Measurements from ENCODE around the gene AGTPBP1. TPM values are rescaled to one million over a fixed set of nuclear protein-coding genes. Genes with fewer than 3 reads are reported as not detected.
"Not testable (repeated sequence)": the region's sequence is repeated elsewhere in the genome, so short reads cannot be mapped to it uniquely, and the experiment has no call there.

The AGTPBP1 gene
- total RNA-seq, 1 donor from 2014 or later: 122 TPM

GRCh38 chr9:85756216-85756615, 14.5 kb upstream of the AGTPBP1 start:
- not testable (repeated sequence) for H3K4me1 ChIP-seq; H3K79me2 ChIP-seq (ENCODE audit: low read depth); H3K4me1 Mint-ChIP-seq; DNase-seq (ENCODE audit: low spot score); H3K36me3 ChIP-seq; H4K20me1 ChIP-seq (ENCODE audit: low read depth); H3F3A ChIP-seq (ENCODE audit: low read depth); H3K9ac ChIP-seq; H3K9me3 Mint-ChIP-seq; H3K36me3 Mint-ChIP-seq; H3K4me3 ChIP-seq; H3K9me3 ChIP-seq (ENCODE audit: low read depth); H3K27me3 Mint-ChIP-seq (ENCODE audit: insufficient read depth, low read depth); H2AFZ ChIP-seq (replicated peaks); H3K4me2 ChIP-seq; H3K27me3 ChIP-seq; H3K4me3 Mint-ChIP-seq; H3K27ac ChIP-seq; H3K27ac Mint-ChIP-seq

- Histone ChIP-seq H3K79me2 (ENCODE audit: low read depth) (no peaks in the 10 kb centered on the region), H3K4me1 (peaks cover 20% of the 10 kb centered on the region), H3K9me3 (ENCODE audit: low read depth) (no peaks in the 10 kb centered on the region), H3K4me2 (no peak overlapping the region), H3K36me3 (no peaks in the 10 kb centered on the region), H3K4me3 (no peak overlapping the region), H3K9ac (no peak overlapping the region), H3K27ac (no peak overlapping the region), H3F3A (ENCODE audit: low read depth) (peaks cover 20% of the 10 kb centered on the region), H3K27me3 (no peaks in the 10 kb centered on the region), H4K20me1 (ENCODE audit: low read depth) (no peaks in the 10 kb centered on the region), H2AFZ (replicated peaks) (no peak overlapping the region)
- TF ChIP-seq EZH2 (IDR thresholded peaks at IDR 0.05): no peak
- no peak for TF ChIP-seq CTCF (IDR thresholded peaks at IDR 0.05)
- TF ChIP-seq EZH2phosphoT487 (IDR thresholded peaks at IDR 0.05): no peak
- Mint-ChIP-seq H3K36me3 (no peaks in the 10 kb centered on the region), H3K4me1 (peaks cover 20% of the 10 kb centered on the region), H3K27me3 (ENCODE audit: insufficient read depth, low read depth) (no peaks in the 10 kb centered on the region), H3K27ac (no peak overlapping the region), H3K9me3 (no peaks in the 10 kb centered on the region), H3K4me3 (no peak overlapping the region)
- no peak for DNase-seq (ENCODE audit: low spot score)
Observed at GRCh38 chr9:85746309-85746708, 4.6 kb upstream of the AGTPBP1 start.

- Histone ChIP-seq H3K4me3 (no peak overlapping the region), H3K36me3 (no peaks in the 10 kb centered on the region), H3K27me3 (no peaks in the 10 kb centered on the region), H3F3A (ENCODE audit: low read depth) (peaks cover 31% of the 10 kb centered on the region), H3K9me3 (ENCODE audit: low read depth) (no peaks in the 10 kb centered on the region), H3K27ac (no peak overlapping the region), H3K9ac (no peak overlapping the region), H4K20me1 (ENCODE audit: low read depth) (peaks cover 8% of the 10 kb centered on the region), H3K4me1 (peaks cover 24% of the 10 kb centered on the region), H3K79me2 (ENCODE audit: low read depth) (peaks cover 11% of the 10 kb centered on the region), H3K4me2 (no peak overlapping the region), H2AFZ (replicated peaks) (no peak overlapping the region)
- Mint-ChIP-seq H3K27ac (no peak overlapping the region), H3K36me3 (no peaks in the 10 kb centered on the region), H3K27me3 (ENCODE audit: insufficient read depth, low read depth) (no peaks in the 10 kb centered on the region), H3K4me1 (peaks cover 26% of the 10 kb centered on the region), H3K4me3 (no peak overlapping the region), H3K9me3 (no peaks in the 10 kb centered on the region)
- DNase-seq (ENCODE audit: low spot score): no peak
- TF ChIP-seq CTCF (IDR thresholded peaks at IDR 0.05): no peak
- no peak for TF ChIP-seq EZH2 (IDR thresholded peaks at IDR 0.05)
- no peak for TF ChIP-seq EZH2phosphoT487 (IDR thresholded peaks at IDR 0.05)
Observed at GRCh38 chr9:85745203-85745602, 3.4 kb upstream of the AGTPBP1 start.

- H3K4me3 Mint-ChIP-seq: no peak overlapping the region
- Histone ChIP-seq H3K9ac (no peak overlapping the region), H3K4me3 (no peak overlapping the region), H3K36me3 (no peaks in the 10 kb centered on the region), H3K27me3 (no peaks in the 10 kb centered on the region), H4K20me1 (ENCODE audit: low read depth) (peaks cover 15% of the 10 kb centered on the region), H3F3A (ENCODE audit: low read depth) (peaks cover 31% of the 10 kb centered on the region), H3K79me2 (ENCODE audit: low read depth) (peaks cover 18% of the 10 kb centered on the region), H3K27ac (no peak overlapping the region), H3K4me2 (no peak overlapping the region), H3K9me3 (ENCODE audit: low read depth) (no peaks in the 10 kb centered on the region), H3K4me1 (peaks cover 27% of the 10 kb centered on the region), H2AFZ (replicated peaks) (peak overlapping the region; percentile 70)
- TF ChIP-seq EZH2phosphoT487 (IDR thresholded peaks at IDR 0.05): no peak
- H3K27me3 Mint-ChIP-seq (ENCODE audit: insufficient read depth, low read depth): no peaks in the 10 kb centered on the region
- H3K4me1 Mint-ChIP-seq: peaks cover 29% of the 10 kb centered on the region
- H3K36me3 Mint-ChIP-seq: no peaks in the 10 kb centered on the region
- H3K9me3 Mint-ChIP-seq: no peaks in the 10 kb centered on the region
- no peak overlapping the region for H3K27ac Mint-ChIP-seq
- DNase-seq (ENCODE audit: low spot score): no peak
Observed at GRCh38 chr9:85744480-85744879, 2.7 kb upstream of the AGTPBP1 start.

All from neural progenitor cell (in vitro differentiated cells).